HG03108 (cell line): ENCODE data around the gene HAT1.
A peak's percentile ranks its signal among the peaks of the same experiment; 100 is the strongest.
"Not testable (repeated sequence)": the region's sequence is repeated elsewhere in the genome, so short reads cannot be mapped to it uniquely, and the experiment has no call there.

Source experiments
- ATAC-seq: cut with Tn5 transposase; IDR thresholded peaks from one replicate; pipeline ENCODE4 v1.9.1; 2021; ENCODE audit warnings: moderate library complexity; ENCODE audit not compliant: unreplicated experiment

HAT1 gene

GRCh38 chr2:171922230-171923022 lies at the start of gene HAT1:
TSS of gene HAT1 (plus strand) at chr2:171922461. CDS start at chr2:171922501, 40 bp downstream.
- ATAC-seq = peak; percentile 96

GRCh38 chr2:171874517-171874916 lies 47.7 kb upstream of the HAT1 start:
- ATAC-seq = no peak

GRCh38 chr2:171874963-171875362 lies 47.3 kb upstream of the HAT1 start:
- no peak for ATAC-seq

- no peak for ATAC-seq
These were observed 43.7 kb upstream of the HAT1 start for GRCh38 chr2:171878481-171878993.

DNA sequence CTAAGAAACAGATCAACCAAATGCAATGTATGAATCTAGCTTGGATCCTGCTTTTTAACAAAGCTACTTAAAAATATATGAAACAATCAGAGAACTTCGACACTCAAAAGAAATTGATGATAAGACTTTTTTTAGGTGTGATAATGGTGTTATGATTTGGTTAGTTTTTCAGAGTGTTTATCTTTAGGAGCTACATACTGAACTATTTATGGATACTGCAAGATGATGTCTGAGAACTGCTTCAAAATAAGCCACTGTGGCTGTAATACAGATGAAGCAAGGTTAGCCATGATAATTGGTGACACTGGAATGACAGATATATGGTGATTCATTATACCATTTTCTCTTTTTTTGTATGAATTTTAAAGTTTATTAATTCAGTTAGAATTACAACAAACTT lies 42.4 kb upstream of the HAT1 start:
- ATAC-seq = no peak

DNA sequence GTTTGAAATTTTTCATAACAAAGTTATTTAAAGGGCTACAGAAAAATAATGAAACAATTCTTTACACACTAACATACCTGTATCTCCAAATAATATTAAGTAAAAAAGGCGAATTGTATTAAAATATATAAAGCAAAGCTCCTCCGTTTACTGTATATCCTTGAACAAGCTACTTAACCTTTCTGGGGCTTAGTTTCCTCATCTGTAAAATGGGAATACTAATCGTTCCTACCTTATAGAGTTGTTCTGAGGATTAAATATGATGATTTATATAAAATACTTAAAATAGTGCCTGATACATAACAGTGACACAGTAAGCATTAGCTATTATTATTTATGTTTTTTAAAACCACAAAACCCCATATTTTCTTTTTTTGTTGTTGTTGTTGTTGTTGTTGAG lies 41.5 kb upstream of the HAT1 start:
- ATAC-seq = no peak

DNA sequence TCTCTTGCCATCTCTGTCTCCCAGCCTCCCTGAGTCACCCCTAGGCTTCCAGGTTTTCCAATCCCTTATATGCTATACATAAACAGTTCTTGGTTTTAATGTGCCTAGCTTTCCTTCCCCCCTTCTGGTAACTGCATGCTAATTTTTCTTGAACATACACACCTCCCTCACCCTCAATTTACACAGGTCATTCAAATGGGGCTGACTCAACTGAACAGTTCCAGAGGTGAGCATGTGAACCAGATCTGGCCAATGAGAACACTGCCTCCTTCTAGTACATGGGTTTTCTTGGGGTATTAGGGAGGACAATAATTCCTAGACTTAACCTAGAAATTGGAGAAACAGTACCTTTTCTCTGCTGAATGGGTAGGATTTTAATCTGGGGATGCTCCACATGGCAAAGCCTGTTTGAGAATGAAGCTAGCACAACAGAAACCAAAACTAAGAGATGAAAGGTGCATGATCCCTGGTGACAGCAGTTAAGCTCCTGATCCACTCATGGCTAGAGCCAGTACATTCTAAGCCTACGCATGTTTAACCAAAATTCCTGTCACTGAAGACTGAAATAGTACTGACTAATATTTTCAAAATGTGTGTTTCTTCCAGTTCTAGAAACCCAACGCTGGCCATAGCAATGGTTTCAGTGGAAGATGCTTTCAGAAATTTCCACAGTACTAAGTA lies 40.0 kb upstream of the HAT1 start:
- no peak for ATAC-seq

DNA sequence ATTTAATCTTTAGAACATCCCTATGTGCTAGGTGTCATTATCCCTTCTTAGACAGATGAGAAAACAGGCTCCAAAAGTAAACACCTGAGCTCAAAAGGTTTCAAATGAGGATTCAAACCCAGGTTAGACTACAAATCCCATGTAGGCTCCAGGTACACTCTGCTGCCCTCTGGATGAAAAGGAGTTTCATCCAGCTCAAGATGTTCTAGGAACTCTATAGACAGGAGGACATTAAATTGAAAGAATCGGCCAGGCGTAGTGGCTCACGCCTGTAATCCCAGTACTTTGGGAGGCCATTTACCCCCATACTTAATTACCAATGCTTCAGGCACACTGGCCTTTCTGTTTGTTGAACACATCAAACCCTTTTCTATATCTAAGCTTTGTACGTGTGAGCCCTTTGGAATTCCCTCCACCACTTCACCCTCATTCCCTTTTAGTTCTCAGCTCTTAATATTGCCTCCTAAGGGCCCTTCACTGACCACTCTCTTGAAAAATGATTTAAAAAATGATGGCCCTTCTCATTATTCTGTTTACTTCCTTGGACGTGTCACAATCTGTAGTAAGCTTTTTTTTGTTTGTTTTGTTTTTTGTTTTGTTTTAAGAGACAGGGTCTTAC lies 38.9 kb upstream of the HAT1 start:
- no peak for ATAC-seq

DNA sequence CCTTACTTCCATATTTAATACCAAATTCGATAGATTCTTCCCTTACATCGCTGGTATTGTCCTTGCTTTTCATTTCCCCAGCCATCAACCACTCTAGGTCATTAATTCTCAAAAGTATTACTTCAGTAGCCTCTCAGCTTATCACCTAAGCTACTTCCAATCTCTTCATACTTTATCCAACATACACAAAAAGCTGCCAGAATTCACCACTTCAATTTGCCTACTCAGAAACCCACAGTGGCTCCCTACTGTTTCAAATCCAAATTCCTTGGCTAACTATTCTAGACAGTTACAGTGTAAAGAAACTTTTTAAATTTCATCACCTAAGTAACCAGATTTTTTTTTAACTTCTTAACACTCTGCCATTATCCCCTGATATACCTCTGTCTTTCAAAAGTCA lies 32.9 kb upstream of the HAT1 start:
- no peak for ATAC-seq

DNA sequence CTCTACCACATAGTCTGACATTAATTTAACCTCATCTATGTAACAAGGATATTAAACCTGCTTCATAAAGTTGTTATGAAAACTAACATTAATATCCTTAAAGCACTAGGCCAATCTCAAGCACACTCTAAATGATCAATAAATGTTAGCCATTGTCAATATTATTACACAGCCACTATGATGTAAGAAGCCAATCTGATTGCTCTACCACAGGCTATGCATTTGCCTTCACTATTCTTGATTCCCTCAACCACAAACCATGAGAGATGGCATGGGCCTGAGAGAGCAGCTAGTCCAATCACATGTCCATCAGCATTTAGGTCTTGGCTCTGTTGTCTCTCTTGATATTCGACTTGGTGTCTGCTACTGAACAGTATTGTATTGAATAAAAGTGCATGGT lies 32.5 kb upstream of the HAT1 start:
- no peak for ATAC-seq

- ATAC-seq = no peak
These were observed 29.0 kb upstream of the HAT1 start for GRCh38 chr2:171893196-171893823.

GRCh38 chr2:171893824-171894611 lies 28.2 kb upstream of the HAT1 start, which contains the start of gene SLC25A12:
TSS of gene SLC25A12 (minus strand) at chr2:171894244. CDS start at chr2:171894214, 30 bp downstream.
- peak; percentile 91 for ATAC-seq

DNA sequence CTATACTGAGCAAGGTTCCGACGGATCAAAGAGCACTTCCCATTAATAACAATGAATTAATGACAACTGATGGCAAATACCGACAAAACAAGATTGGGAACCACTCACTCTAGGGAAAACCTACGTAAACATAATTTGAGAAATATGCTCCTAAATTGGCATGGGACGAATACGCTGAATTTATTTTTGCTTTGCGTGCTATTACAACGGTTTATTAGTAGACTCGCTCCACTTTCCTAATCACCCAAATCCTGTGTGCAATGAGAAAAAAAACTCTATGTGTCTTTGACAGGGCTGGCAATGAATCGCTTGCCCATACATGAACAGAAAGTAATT lies 27.7 kb upstream of the HAT1 start:
- ATAC-seq = no peak

DNA sequence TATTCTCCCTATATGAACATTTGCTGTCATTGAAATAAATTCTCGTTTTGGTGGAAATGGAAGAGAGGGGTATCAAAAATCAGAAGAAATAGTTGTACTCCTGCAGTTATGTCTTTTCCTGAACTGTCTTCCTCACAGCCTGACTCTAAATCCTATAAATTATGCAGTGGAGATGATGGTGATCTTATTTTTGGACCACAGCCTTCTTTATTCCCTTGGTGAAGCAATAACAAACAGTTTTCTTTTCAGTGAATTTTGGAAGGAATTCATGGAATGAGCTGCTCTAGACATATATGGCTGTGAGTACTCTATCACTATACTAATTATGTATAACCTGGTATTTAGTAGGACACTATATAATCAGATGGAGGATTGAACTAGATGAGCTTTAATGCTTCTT lies 26.5 kb upstream of the HAT1 start:
- ATAC-seq = no peak

DNA sequence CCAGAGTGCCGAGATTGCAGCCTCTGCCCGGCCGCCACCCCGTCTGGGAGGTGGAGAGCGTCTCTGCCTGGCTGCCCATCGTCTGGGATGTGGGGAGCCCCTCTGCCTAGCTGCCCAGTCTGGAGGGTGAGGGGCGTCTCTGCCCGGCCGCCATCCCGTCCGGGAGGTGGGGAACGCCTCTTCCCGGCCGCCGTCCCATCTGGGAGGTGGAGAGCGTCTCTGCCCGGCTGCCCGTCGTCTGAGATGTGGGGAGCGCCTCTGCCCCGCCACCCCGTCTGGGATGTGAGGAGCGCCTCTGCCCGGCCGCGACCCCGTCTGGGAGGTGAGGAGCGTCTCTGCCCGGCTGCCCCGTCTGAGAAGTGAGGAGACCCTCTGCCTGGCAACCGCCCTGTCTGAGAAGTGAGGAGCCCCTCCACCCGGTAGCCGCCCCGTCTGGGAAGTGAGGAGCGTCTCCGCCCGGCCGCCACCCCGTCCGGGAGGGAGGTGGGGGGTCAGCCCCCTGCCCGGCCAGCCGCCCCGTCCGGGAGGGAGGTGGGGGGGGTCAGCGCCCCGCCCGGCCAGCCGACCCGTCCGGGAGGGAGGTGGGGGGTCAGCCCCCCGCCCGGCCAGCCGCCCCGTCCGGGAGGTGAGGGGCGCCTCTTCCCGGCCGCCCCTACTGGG lies 22.5 kb upstream of the HAT1 start:
- not testable (repeated sequence) for ATAC-seq

DNA sequence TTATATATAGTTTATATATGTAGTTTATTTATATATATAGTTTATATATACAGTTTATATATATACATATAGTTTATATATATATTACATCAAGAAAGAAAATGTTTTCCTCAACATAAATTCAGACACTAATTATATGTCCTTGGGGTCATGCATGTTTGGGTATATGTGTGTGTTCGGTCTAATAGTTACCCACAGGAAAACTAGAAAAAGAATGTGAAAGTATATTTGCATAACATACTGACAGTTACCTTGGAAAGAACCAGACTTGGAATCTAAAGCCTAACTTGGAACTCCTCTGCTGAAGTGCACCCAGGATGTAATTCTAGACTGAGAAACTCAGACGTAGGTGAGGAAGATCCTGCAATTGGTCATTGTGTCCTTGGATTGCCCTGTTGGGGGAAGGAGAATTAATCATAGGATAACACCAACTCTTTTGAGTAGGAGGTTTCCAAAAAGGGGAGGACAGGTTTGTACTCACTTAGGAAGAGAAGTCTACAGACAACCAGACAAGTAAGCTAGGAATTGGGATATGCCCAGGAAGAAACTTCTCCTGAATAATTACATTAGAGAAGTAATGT lies 19.3 kb upstream of the HAT1 start:
- ATAC-seq = no peak

DNA sequence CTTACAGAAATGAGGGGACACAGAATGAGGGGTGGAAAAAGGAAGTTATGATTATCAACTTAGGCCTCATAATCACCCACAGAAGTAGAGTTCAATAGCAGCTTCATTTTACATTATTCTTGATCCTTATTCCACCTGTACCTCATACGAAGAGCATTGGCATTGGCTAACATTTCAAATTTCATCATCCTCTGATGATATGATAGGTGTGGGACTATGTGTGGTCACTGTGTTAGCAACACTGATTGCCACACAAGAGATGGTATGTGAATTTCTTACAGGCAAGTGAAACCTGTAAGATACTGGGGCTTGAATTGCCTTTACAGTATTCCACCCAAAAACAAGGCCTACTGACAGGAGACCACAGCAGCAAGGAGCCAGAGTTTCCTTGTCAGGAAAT lies 14.0 kb upstream of the HAT1 start:
- ATAC-seq = no peak

GRCh38 chr2:171909266-171909665 lies 13.0 kb upstream of the HAT1 start:
- no peak for ATAC-seq

- ATAC-seq = no peak
These were observed 11.8 kb upstream of the HAT1 start for GRCh38 chr2:171910494-171910893.

DNA sequence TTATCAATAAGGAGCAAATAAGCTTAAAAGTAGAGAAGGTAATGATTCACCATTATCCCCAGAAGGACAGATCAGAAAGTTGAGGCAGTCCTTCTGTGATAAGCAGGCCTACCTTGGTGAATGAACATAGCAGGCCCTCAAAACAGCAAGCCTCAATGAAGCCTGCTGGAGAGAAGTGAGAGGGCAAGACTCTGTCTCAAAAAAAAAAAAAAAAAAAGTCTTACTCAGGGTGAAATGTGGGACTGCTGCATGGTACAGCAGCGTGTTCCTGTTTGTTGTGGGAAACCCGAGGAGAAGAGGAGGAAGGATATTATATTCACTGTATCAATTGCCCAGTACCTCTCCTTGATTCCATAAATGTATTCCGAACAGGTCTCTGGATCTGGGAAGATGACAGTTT lies 8.7 kb upstream of the HAT1 start:
- ATAC-seq = no peak
